ENCODE measurements around the gene PGC. TPM values are rescaled to one million over a fixed set of nuclear protein-coding genes. Genes with fewer than 3 reads are reported as not detected.
A peak's percentile ranks its signal among the peaks of the same experiment; 100 is the strongest.

Gene PGC
- not detected for total RNA-seq

DNA sequence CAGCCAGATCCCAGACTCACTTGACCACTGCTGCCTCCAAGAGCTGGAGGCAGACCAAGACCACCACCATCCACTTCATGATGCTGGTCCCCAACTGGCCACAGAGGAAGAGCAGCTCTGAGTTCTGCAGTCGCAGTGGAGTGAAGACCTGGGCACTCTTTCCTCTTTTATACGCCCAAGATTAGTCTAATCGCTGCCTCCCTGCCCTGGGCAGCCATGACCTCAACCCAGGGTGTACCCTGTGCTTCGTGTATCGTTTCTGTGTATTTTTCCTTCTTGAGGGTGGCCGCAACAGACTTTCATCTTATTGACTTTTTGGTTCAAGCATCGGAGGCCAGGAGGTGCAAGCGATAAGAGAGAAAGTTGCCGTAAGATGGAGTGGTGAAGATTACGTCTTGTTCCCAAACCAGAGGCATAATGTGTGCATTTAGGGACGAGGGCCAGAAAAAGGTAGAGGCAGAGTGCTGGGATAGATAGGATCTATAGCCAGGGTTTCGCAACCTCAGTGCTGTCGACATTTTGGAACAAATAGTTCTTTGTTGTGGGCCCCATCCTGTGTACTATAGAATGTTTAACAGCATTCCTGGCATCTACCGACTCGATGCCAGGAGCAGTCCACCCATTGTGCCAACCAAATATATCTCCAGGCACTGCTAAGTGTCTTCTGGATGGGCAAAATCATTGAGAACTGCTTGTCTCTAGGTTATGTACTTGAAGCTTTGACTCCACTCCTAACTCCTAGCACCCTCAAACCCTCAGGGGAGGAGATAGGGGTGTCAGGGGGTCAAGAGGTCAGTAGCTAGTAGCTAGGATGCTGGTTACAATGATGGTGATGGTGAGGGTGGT is at the start of gene PGC:
PGC (minus strand) TSS at position 142 of the 846 bp plus-strand sequence; CDS start at position 79, 63 bp downstream.
- DNase-seq = no peak

DNA sequence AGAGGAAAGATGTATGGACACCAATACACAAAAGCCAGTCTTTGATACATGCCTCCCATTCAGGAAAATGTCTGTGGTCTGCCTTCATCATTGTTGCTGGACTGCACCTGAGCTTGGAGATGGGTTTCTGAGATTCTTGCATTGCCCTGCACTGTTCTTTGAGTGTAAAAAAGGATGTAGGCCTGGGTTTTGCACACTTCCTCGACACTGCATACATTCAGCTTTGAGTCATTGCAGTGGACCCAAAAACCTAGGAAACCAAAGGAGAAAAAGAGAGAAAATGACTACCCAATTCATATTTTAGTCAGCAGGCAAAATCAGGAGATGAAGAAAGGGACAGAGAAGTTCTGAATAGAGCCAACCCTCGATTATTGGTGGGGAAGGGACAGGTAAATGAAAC is 49.3 kb upstream of the PGC start:
- no peak for DNase-seq

DNA sequence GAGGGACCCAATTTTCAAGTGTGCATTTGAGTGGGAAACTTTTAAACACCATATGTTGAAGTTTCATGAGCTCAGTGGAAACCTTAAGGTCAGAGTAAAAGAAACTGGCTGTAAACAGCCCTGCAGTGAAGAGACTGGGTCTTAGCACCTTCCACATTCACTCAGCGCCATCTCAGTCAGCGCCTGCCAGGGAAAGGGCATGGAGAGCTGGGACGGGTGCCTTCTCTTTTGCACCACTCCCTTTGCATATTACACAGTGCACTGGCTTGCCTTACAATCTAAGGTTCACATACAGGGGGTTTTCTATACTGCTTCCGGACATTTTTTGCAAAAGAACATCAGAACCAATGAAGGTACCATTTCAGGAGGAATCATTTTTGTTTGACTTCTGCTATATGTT is 44.8 kb upstream of the PGC start:
- DNase-seq = no peak

GRCh38 chr6:41791305-41791704 is 44.1 kb upstream of the PGC start:
- DNase-seq = no peak

DNA sequence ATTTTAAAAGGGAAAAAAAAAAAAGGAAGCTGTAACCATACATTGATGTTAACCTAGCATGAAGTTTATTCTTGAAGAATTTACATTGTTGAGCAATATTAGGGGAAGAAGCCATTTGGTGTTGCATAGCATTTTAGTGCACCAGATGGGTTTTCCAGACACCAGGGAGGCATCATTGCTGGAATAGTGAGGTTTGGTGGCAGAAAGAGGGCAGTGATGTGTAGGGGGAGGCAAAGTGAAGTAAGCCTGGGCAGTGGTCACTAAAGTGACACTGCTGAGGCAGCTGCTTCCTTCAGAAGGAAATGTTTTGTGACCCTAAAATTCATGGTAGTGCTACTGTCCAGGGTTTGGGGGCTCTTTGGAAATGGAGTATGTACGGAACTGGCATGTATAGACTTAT is 42.8 kb upstream of the PGC start:
- no peak for DNase-seq

DNA sequence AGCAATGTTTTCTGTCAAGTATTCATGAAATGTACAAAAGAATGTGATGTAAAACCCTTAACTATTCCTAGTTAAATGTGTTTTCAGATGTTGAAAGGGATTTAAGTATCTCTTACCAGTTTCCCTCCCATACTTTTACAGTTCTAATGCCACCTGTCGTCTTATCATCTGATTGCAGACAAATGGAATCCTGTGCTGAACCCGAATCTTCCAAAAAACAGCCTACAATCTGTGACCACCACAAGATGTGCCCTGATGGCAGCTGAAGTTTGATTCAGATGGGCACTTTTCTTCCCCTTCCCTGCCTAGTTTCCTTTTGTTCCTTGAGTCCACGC is 42.2 kb upstream of the PGC start:
- DNase-seq = no peak

- peak; percentile 98 for DNase-seq
Observed at GRCh38 chr6:41787219-41787917, 40.2 kb upstream of the PGC start, which contains the start of gene TOMM6. Gene TOMM6, plus strand, starts transcription at chr6:41787694. Its CDS starts 4 bp downstream, at chr6:41787698.

GRCh38 chr6:41786451-41787218 is 39.4 kb upstream of the PGC start:
- DNase-seq = peak; percentile 93

DNA sequence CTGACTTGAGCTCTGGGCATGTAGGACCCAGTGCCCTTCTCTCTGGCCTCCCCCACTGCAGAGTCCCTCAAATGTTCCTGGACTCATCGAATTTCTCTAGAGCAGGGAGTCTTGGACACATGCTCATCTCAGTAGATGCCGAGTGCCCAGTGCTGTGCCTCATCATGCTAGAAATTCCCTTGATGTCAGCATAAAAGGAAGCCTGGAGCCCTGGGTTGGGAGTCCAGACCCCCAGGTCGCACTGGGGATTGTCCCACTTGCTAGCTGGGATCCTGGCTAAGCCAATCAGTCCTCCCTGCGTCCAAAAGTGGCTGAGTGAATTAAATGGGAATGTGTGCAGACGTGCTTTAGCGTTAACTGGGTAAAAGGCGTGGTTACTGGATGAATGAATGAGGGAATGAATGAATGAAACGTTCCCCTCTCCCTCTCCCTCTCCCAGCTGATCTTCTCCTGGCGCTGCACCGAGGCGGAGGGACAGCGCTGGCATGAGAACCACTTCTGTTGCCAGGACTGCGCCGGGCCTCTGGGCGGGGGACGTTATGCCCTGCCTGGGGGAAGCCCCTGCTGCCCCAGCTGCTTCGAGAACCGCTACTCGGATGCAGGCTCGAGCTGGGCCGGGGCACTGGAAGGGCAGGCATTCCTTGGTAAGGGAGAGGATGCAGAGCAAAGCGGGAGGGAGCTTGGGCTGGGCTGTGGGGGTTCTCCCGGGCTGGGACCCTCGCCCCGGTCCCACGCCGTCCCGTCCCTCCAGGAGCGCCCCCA is 38.7 kb upstream of the PGC start:
- peak; percentile 71 for DNase-seq

DNA sequence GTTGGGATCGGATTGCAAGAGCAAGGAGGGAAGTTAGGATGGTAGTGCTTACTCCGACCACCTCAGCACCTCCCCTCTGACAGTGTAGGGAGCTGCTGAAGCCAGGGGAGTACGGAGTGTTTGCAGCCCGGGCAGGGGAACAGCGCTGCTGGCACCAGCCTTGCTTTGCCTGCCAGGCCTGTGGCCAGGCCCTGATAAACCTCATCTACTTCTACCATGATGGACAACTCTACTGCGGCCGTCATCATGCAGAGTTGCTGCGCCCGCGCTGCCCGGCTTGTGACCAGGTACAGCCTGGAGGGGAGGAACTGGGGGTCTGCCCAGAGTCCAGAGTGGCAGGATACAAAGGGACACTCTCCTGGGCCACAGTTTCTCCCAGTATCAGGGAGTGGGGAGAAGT is 38.1 kb upstream of the PGC start:
- no peak for DNase-seq

- DNase-seq = no peak
Observed at GRCh38 chr6:41784581-41785171, 37.5 kb upstream of the PGC start.

DNA sequence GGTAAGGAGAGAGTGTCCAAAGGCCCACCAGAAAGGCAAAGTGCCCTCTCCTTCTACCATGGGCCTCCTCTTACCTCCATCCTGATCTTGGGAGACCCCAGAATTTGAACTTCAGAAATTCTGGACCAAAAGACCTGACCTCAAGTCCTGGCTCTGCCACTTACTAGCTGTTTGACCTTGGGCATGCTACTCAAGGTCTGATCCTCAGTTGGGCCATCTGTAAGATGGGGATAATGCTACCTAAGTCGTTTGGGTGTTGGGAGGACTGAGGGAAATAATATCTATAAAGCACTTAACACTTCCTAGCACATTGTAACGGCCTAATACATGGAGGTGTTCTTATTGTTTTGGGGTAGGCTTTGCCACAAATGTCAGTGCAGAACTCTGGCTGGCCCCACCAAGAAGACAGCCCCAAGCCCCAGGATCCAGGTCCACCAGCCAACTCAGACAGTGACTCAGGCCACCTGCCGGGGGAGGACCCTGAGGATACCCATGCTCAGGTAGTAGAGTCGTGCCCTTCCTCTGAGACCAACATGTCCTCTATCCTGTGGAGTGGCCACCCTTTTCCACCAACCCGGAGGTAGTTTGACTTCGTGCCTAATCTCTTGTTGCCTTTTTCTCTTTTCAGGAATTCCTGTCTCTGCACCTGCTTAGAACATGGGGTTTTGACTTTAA is 36.0 kb upstream of the PGC start:
- no peak for DNase-seq

- DNase-seq = no peak
Observed at GRCh38 chr6:41781366-41781730, 34.2 kb upstream of the PGC start.

DNA sequence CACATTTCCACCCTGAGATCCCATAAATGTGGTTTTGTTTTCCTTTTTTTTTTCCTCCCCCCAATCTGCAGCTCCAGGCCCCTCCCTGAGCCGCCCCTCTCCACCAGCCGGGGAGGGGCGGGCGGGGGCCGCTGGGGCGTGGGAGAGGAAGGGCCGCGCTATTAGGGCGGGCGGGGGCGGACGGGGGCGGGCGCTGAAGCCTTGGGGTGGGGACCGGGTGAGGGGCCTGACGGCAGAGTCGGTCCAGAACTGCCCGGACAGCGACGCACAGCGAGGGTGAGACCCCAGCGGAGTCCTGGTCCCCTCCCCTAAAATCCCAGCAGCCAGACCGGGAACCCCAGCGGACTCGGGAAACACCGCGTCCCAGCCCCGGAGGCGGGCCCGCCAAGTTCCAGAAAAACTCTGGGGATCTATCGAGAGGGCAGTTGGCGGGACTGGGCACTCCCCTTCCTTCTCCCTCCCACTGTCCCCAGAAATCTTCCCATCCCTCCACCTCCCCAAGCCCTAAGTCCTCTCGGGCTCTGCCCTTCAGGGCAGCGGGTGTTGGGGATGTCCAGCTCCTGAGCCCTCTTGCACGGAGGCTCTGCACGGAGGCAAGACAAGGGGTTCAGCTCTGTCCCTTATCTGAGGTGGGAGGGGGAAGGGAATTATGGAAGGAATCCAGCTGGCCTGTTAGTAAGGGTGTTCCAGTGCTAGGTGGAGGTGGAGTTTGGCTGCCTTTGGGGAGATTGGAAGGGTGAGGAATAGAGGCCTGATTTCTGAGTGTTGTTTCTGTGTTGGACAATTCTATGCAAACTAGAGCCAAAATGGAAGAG is 33.6 kb upstream of the PGC start, which contains the start of gene PRICKLE4:
PRICKLE4 (plus strand) TSS at position 232 of the 815 bp plus-strand sequence. CDS start 2,692 bp downstream, outside the sequence.
- peak; percentile 53 for DNase-seq

GRCh38 chr6:41779788-41780550 is 32.8 kb upstream of the PGC start, which contains the start of gene FRS3:
Gene FRS3, minus strand, starts transcription at chr6:41779900. Its CDS starts 2,913 bp downstream, at chr6:41776987.
- DNase-seq = peak; percentile 99

DNA sequence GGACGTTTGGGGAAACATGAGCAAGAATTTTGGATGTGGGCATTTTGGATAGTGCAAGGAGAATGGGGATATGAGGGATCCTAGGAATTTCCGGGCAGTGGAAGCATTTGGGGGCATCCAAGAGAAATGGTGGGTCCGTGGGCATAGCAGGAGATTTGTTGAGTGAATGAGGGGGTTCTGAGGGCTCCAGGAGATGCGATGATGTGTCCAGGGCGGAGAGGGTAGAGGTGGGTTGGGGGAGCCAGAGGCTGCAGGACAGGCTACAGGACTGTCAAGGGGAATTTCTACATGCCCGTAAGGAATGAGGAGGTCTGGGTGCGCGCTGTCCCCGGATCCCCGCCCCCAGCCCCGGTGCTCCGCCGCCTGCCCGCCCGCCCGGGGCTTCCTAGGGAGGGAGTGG is 32.1 kb upstream of the PGC start:
- DNase-seq = no peak

GRCh38 chr6:41778895-41779294 is 31.7 kb upstream of the PGC start:
- no peak for DNase-seq

- no peak for DNase-seq
Observed at GRCh38 chr6:41777551-41778285, 30.5 kb upstream of the PGC start.
